ENCODE data around the gene GPR162. TPM values are rescaled to one million over a fixed set of nuclear protein-coding genes. Genes with fewer than 3 reads are reported as not detected.
"Not testable (repeated sequence)": the region's sequence is repeated elsewhere in the genome, so short reads cannot be mapped to it uniquely, and the experiment has no call there.

GPR162 gene
- total and polyA plus RNA-seq, 4 donors: 0.59 to 2.4 (median 1.7) TPM

DNA sequence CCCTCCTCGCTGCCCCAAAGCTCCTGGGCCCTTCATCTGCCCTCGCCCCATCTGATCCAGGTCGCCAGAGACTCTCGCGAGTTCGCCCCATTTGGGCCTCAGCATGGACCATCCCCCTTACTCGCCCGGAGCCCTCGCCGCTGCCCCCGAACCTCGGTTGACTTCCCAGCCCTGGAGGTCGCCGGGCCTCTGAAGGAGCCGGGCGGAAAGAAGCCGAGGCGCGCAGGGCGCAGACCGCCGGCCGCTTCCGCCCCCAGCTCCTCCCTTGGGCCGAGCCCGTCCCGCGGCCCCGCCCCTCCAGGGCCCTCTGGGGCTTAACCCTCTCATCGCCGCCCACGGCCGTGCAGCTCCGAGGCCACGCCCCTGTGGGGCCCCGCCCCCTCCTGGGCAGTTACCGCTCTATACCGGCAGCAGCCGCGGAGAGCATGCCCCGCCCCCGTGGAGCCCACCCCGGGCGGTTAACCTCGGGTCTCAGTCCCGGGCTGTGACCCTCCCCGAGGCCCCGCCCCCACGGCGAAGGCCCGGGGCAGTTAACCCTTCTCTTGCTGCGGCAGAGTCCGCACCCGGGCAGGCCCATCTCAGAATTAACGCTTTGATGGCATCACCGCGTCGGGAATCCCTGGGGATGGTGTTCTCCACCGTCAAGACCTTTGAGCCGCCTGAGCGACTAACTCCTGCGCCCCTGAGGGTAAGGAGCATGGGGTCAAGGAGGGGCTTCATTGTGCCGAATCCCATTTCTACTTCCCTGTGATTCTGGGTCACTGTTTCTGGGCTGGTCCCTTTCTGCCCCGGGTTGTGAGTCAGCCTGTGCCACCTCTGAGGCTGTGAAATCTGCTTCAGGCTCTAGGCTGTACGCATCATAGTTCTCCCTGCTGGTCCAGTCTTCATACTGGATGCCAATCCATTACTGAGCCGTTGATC lies 51.7 kb downstream of the GPR162 start, which contains the start of gene SPSB2 (continued):
- TF ChIP-seq, protein P1, sequence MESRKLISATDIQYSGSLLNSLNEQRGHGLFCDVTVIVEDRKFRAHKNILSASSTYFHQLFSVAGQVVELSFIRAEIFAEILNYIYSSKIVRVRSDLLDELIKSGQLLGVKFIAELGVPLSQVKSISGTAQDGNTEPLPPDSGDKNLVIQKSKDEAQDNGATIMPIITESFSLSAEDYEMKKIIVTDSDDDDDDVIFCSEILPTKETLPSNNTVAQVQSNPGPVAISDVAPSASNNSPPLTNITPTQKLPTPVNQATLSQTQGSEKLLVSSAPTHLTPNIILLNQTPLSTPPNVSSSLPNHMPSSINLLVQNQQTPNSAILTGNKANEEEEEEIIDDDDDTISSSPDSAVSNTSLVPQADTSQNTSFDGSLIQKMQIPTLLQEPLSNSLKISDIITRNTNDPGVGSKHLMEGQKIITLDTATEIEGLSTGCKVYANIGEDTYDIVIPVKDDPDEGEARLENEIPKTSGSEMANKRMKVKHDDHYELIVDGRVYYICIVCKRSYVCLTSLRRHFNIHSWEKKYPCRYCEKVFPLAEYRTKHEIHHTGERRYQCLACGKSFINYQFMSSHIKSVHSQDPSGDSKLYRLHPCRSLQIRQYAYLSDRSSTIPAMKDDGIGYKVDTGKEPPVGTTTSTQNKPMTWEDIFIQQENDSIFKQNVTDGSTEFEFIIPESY (IDR thresholded peaks at IDR 0.05): no peak
- TF ChIP-seq HNF4G (IDR thresholded peaks at IDR 0.05) (no peak), RAD21 (IDR thresholded peaks at IDR 0.05) (peak; percentile 17 to 53), SP1 (IDR thresholded peaks at IDR 0.05) (peak; percentile 67), FOXA1 (IDR thresholded peaks at IDR 0.05) (peak; percentile 4), HNF4A (conservative IDR thresholded peaks at IDR 0.05) (peak in 1 of 2 donors; percentile 15)
- TF ChIP-seq, protein P2, sequence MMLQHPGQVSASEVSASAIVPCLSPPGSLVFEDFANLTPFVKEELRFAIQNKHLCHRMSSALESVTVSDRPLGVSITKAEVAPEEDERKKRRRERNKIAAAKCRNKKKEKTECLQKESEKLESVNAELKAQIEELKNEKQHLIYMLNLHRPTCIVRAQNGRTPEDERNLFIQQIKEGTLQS (IDR thresholded peaks at IDR 0.05): no peak
- TF ChIP-seq, protein P3, sequence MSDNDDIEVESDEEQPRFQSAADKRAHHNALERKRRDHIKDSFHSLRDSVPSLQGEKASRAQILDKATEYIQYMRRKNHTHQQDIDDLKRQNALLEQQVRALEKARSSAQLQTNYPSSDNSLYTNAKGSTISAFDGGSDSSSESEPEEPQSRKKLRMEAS (IDR thresholded peaks at IDR 0.05): peak; percentile 15
- TF ChIP-seq, protein P4, sequence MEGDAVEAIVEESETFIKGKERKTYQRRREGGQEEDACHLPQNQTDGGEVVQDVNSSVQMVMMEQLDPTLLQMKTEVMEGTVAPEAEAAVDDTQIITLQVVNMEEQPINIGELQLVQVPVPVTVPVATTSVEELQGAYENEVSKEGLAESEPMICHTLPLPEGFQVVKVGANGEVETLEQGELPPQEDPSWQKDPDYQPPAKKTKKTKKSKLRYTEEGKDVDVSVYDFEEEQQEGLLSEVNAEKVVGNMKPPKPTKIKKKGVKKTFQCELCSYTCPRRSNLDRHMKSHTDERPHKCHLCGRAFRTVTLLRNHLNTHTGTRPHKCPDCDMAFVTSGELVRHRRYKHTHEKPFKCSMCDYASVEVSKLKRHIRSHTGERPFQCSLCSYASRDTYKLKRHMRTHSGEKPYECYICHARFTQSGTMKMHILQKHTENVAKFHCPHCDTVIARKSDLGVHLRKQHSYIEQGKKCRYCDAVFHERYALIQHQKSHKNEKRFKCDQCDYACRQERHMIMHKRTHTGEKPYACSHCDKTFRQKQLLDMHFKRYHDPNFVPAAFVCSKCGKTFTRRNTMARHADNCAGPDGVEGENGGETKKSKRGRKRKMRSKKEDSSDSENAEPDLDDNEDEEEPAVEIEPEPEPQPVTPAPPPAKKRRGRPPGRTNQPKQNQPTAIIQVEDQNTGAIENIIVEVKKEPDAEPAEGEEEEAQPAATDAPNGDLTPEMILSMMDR (IDR thresholded peaks at IDR 0.05; ENCODE audit: low read depth, low read length, missing input control): no peak

DNA sequence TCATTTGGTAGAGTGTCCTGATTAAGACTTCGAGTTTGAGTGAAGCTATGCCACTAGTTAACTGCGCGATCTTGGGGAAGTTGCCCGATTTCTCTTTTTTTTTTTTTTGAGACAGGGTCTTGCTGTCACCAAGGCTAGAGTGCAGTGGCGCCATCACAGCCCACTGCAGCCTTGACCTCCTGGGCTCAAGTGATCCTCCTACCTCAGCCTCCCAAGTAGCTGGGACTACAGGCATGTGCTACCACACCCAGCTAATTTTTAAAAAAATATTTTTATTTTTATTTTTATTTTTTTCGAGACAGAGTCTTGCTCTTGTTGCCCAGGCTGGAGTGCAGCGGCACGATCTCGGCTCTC lies 52.4 kb downstream of the GPR162 start:
- Histone ChIP-seq H3K9ac (ENCODE audit: low read depth in 1 of 2, low read length in 2 of 2) (peak overlapping the region; percentile 45 to 62), H3K36me3 (ENCODE audit: control insufficient read depth in 4 of 4, insufficient read depth in 3 of 4, low read depth in 1 of 4, low read length in 3 of 4) (peaks cover 4 to 12% (median 7%) of the 10 kb centered on the region in 4 donors), H3K4me3 (ENCODE audit: low read depth in 1 of 3, low read length in 3 of 3) (peak overlapping the region in 2 of 3 donors; percentile 56 to 69), H3K27ac (ENCODE audit: low read depth in 1 of 2, low read length in 2 of 2) (peak overlapping the region; percentile 54 to 75), H3K4me1 (ENCODE audit: control insufficient read depth in 4 of 4, insufficient read depth in 4 of 4, low read length in 3 of 4) (peaks cover 0 to 37% (median 25%) of the 10 kb centered on the region in 4 donors)
- H3K9me3 ChIP-seq (ENCODE audit: control insufficient read depth in 4 of 4, low read length in 3 of 4); DNase-seq (ENCODE audit: low spot score); H3K27me3 ChIP-seq (ENCODE audit: control insufficient read depth in 4 of 4, insufficient read depth in 4 of 4, low read length in 3 of 4): not testable (repeated sequence)
- 63% methylated on average over 9 of the region's 9 CpGs for WGBS

Other genes with a start within 250 kb of the GPR162 start
- 100 to 1,000 TPM; 101 TPM for gene CHD4, start 214.4 kb upstream of the GPR162 start, total RNA-seq
- 10 to 100 TPM; 53.6 to 53.8 TPM for gene CHD4, start 214.4 kb upstream of the GPR162 start, polyA plus RNA-seq
- gene LPAR5, start 185.9 kb upstream of the GPR162 start, total RNA-seq: 1 to 10 TPM in 1 of 2 donors, under 1 TPM in 1; 0.84 to 2.0 TPM
- 1 to 10 TPM in 1 of 2 donors, under 1 TPM in 1; 0.58 to 1.3 TPM for gene LPAR5, start 185.9 kb upstream of the GPR162 start, polyA plus RNA-seq
- gene ACRBP, start 174.4 kb upstream of the GPR162 start, total RNA-seq: 1 to 10 TPM in 1 of 2 donors, under 1 TPM in 1; 0.50 to 1.5 TPM
- under 1 TPM; 0.39 to 0.80 TPM for gene ACRBP, start 174.4 kb upstream of the GPR162 start, polyA plus RNA-seq
- gene ING4, start 158.7 kb upstream of the GPR162 start, total RNA-seq: 10 to 100 TPM; 14.9 to 15.5 TPM
- 10 to 100 TPM; 13.9 to 18.1 TPM for gene ING4, start 158.7 kb upstream of the GPR162 start, polyA plus RNA-seq
- gene ZNF384, start 132.4 kb upstream of the GPR162 start, total RNA-seq: 10 to 100 TPM in 1 of 2 donors, 1 to 10 TPM in 1; 8.5 to 11.5 TPM
- 10 to 100 TPM in 1 of 2 donors, 1 to 10 TPM in 1; 3.9 to 12.7 TPM for gene ZNF384, start 132.4 kb upstream of the GPR162 start, polyA plus RNA-seq
- gene PIANP, start 121.0 kb upstream of the GPR162 start, total RNA-seq: not detected
- gene PIANP, start 121.0 kb upstream of the GPR162 start, polyA plus RNA-seq: under 1 TPM in 1 of 2 donors, not detected in 1; 0.03 TPM
- 10 to 100 TPM; 26.0 to 31.3 TPM for gene COPS7A, start 97.8 kb upstream of the GPR162 start, total RNA-seq
- 10 to 100 TPM; 33.5 to 37.7 TPM for gene COPS7A, start 97.8 kb upstream of the GPR162 start, polyA plus RNA-seq
- 100 to 1,000 TPM in 1 of 2 donors, 10 to 100 TPM in 1; 59.6 to 131 TPM for gene MLF2, start 68.7 kb upstream of the GPR162 start, total RNA-seq
- 100 to 1,000 TPM; 194 to 235 TPM for gene MLF2, start 68.7 kb upstream of the GPR162 start, polyA plus RNA-seq
- 100 to 1,000 TPM in 1 of 2 donors, 10 to 100 TPM in 1; 26.3 to 106 TPM for gene PTMS, start 55.5 kb upstream of the GPR162 start, total RNA-seq
- gene PTMS, start 55.5 kb upstream of the GPR162 start, polyA plus RNA-seq: 100 to 1,000 TPM; 103 to 261 TPM
- under 1 TPM; 0.14 to 0.42 TPM for gene LAG3, start 49.3 kb upstream of the GPR162 start, total RNA-seq
- gene LAG3, start 49.3 kb upstream of the GPR162 start, polyA plus RNA-seq: 1 to 10 TPM in 1 of 2 donors, under 1 TPM in 1; 0.53 to 1.2 TPM
- 10 to 100 TPM; 22.5 to 44.8 TPM for gene CD4, start 32.3 kb upstream of the GPR162 start, total RNA-seq
- gene CD4, start 32.3 kb upstream of the GPR162 start, polyA plus RNA-seq: 10 to 100 TPM; 15.9 to 41.5 TPM
- 1 to 10 TPM; 1.5 to 1.9 TPM for gene P3H3, start 6.6 kb downstream of the GPR162 start, total RNA-seq
- 1 to 10 TPM in 1 of 2 donors, under 1 TPM in 1; 0.42 to 1.7 TPM for gene P3H3, start 6.6 kb downstream of the GPR162 start, polyA plus RNA-seq
- under 1 TPM in 1 of 2 donors, not detected in 1; under 0.01 TPM for gene GNB3, start 19.1 kb downstream of the GPR162 start, total RNA-seq
- under 1 TPM in 1 of 2 donors, not detected in 1; 0.12 TPM for gene GNB3, start 19.1 kb downstream of the GPR162 start, polyA plus RNA-seq
- gene CDCA3, start 29.5 kb downstream of the GPR162 start, total RNA-seq: 10 to 100 TPM in 1 of 2 donors, under 1 TPM in 1; 0.25 to 26.0 TPM
- gene CDCA3, start 29.5 kb downstream of the GPR162 start, polyA plus RNA-seq: 1 to 10 TPM; 1.3 to 3.9 TPM
- 10 to 100 TPM; 39.8 to 41.0 TPM for gene USP5, start 30.3 kb downstream of the GPR162 start, total RNA-seq
- gene USP5, start 30.3 kb downstream of the GPR162 start, polyA plus RNA-seq: 10 to 100 TPM; 15.2 to 31.6 TPM
- 100 to 1,000 TPM; 190 to 252 TPM for gene TPI1, start 45.7 kb downstream of the GPR162 start, total RNA-seq
- gene TPI1, start 45.7 kb downstream of the GPR162 start, polyA plus RNA-seq: 100 to 1,000 TPM; 540 to 547 TPM
- 1 to 10 TPM; 3.2 to 4.3 TPM for gene SPSB2, start 51.5 kb downstream of the GPR162 start, total RNA-seq
- 1 to 10 TPM; 3.9 to 4.6 TPM for gene SPSB2, start 51.5 kb downstream of the GPR162 start, polyA plus RNA-seq
- gene LRRC23, start 83.0 kb downstream of the GPR162 start, total RNA-seq: 1 to 10 TPM; 2.0 to 3.6 TPM
- 1 to 10 TPM in 1 of 2 donors, under 1 TPM in 1; 0.92 to 2.3 TPM for gene LRRC23, start 83.0 kb downstream of the GPR162 start, polyA plus RNA-seq
- gene ENO2, start 92.8 kb downstream of the GPR162 start, total RNA-seq: 1 to 10 TPM; 1.1 to 3.1 TPM
- 1 to 10 TPM; 1.3 to 1.6 TPM for gene ENO2, start 92.8 kb downstream of the GPR162 start, polyA plus RNA-seq
- 10 to 100 TPM in 1 of 2 donors, 1 to 10 TPM in 1; 3.6 to 10.2 TPM for gene ATN1, start 106.1 kb downstream of the GPR162 start, total RNA-seq
- gene ATN1, start 106.1 kb downstream of the GPR162 start, polyA plus RNA-seq: 10 to 100 TPM in 1 of 2 donors, 1 to 10 TPM in 1; 5.6 to 12.6 TPM
- gene RNU7-1, start 122.0 kb downstream of the GPR162 start, total RNA-seq: not detected
- not detected for gene RNU7-1, start 122.0 kb downstream of the GPR162 start, polyA plus RNA-seq
- gene C12orf57, start 122.2 kb downstream of the GPR162 start, total RNA-seq: 10 to 100 TPM; 49.2 to 53.8 TPM
- gene C12orf57, start 122.2 kb downstream of the GPR162 start, polyA plus RNA-seq: 100 to 1,000 TPM in 1 of 2 donors, 10 to 100 TPM in 1; 77.7 to 193 TPM
- gene PTPN6, start 129.5 kb downstream of the GPR162 start, total RNA-seq: 10 to 100 TPM; 19.7 to 41.0 TPM
- gene PTPN6, start 129.5 kb downstream of the GPR162 start, polyA plus RNA-seq: 10 to 100 TPM; 15.2 to 19.4 TPM
- 10 to 100 TPM; 82.7 to 99.1 TPM for gene PHB2, start 148.8 kb downstream of the GPR162 start, total RNA-seq
- 100 to 1,000 TPM; 107 to 133 TPM for gene PHB2, start 148.8 kb downstream of the GPR162 start, polyA plus RNA-seq
- 10 to 100 TPM; 14.7 to 18.0 TPM for gene EMG1, start 149.1 kb downstream of the GPR162 start, total RNA-seq
- 10 to 100 TPM; 11.5 to 28.6 TPM for gene EMG1, start 149.1 kb downstream of the GPR162 start, polyA plus RNA-seq
- gene LPCAT3, start 196.7 kb downstream of the GPR162 start, total RNA-seq: 10 to 100 TPM; 57.7 to 96.5 TPM
- 10 to 100 TPM; 41.9 to 96.3 TPM for gene LPCAT3, start 196.7 kb downstream of the GPR162 start, polyA plus RNA-seq
- 1,000 to 10,000 TPM in 1 of 2 donors, 100 to 1,000 TPM in 1; 267 to 2,029 TPM for gene C1S, start 238.9 kb downstream of the GPR162 start, total RNA-seq
- gene C1S, start 238.9 kb downstream of the GPR162 start, polyA plus RNA-seq: 1,000 to 10,000 TPM; 1,439 to 1,696 TPM